ENCODE data around the gene FER1L5. TPM values are rescaled to one million over a fixed set of nuclear protein-coding genes. Genes with fewer than 3 reads are reported as not detected.

FER1L5 gene
- total RNA-seq, 4 donors from 2014 or later, result not detected

GRCh38 chr2:96695602-96696001 is 53.0 kb downstream of the FER1L5 start:
- in situ Hi-C loops (cut with MboI; ENCODE audit: low sequenced_read_pairs in 4 of 4), result no loop called here
- DNase-seq, result no peak
- TF ChIP-seq CTCF (IDR thresholded peaks at IDR 0.05 in 4 of 5, conservative IDR thresholded peaks at IDR 0.05 in 1 of 5) (no peak), POLR2A (IDR thresholded peaks at IDR 0.05) (no peak)
- no peaks in the 10 kb centered on the region for H3K4me1 ChIP-seq
- H3K27me3 ChIP-seq, result no peaks in the 10 kb centered on the region
- no peaks in the 10 kb centered on the region for H3K36me3 ChIP-seq
- no peak overlapping the region for H3K27ac ChIP-seq
- no peak for ATAC-seq
- intact Hi-C loops (cut with DNase I; ENCODE audit: low total_unique reads), result no loop called here
- H3K4me3 ChIP-seq, result no peak overlapping the region
- H3K9me3 ChIP-seq, result no peaks in the 10 kb centered on the region

- in situ Hi-C loops (cut with MboI; ENCODE audit: low sequenced_read_pairs in 4 of 4), result no loop called here
- TF ChIP-seq POLR2A (IDR thresholded peaks at IDR 0.05) (no peak), CTCF (IDR thresholded peaks at IDR 0.05 in 4 of 5, conservative IDR thresholded peaks at IDR 0.05 in 1 of 5) (no peak)
Observed at GRCh38 chr2:96697476-96697875, 54.9 kb downstream of the FER1L5 start.

GRCh38 chr2:96698221-96698861 is 55.8 kb downstream of the FER1L5 start:
- in situ Hi-C loops (cut with MboI; ENCODE audit: low sequenced_read_pairs in 4 of 4), result no loop called here
- ATAC-seq (no peak), DNase-seq (no peak)
- intact Hi-C loops (cut with DNase I; ENCODE audit: low total_unique reads), result no loop called here
- Histone ChIP-seq H3K9me3 (no peaks in the 10 kb centered on the region), H3K4me3 (no peak overlapping the region), H3K27me3 (no peaks in the 10 kb centered on the region), H3K4me1 (no peaks in the 10 kb centered on the region), H3K27ac (no peak overlapping the region), H3K36me3 (no peaks in the 10 kb centered on the region)
- TF ChIP-seq CTCF (IDR thresholded peaks at IDR 0.05 in 4 of 5, conservative IDR thresholded peaks at IDR 0.05 in 1 of 5) (no peak), POLR2A (IDR thresholded peaks at IDR 0.05) (no peak)

More at GRCh38 chr2:96697476-96697875, 54.9 kb downstream of the FER1L5 start:
- no peaks in the 10 kb centered on the region for H3K9me3 ChIP-seq
- DNase-seq, result no peak
- no peaks in the 10 kb centered on the region for H3K36me3 ChIP-seq
- no peaks in the 10 kb centered on the region for H3K4me1 ChIP-seq
- no peaks in the 10 kb centered on the region for H3K27me3 ChIP-seq
- ATAC-seq, result no peak
- H3K27ac ChIP-seq, result no peak overlapping the region
- intact Hi-C loops (cut with DNase I; ENCODE audit: low total_unique reads), result no loop called here
- no peak overlapping the region for H3K4me3 ChIP-seq

GRCh38 chr2:96699021-96699420 is 56.5 kb downstream of the FER1L5 start:
- no peak for DNase-seq
- no peak overlapping the region for H3K27ac ChIP-seq
- H3K4me3 ChIP-seq, result no peak overlapping the region
- no peaks in the 10 kb centered on the region for H3K4me1 ChIP-seq
- intact Hi-C loops (cut with DNase I; ENCODE audit: low total_unique reads), result no loop called here
- peaks cover 0 to under 1% of the 10 kb centered on the region in 2 donors for H3K36me3 ChIP-seq
- in situ Hi-C loops (cut with MboI; ENCODE audit: low sequenced_read_pairs in 4 of 4), result no loop called here
- TF ChIP-seq POLR2A (IDR thresholded peaks at IDR 0.05) (no peak), CTCF (IDR thresholded peaks at IDR 0.05 in 4 of 5, conservative IDR thresholded peaks at IDR 0.05 in 1 of 5) (no peak)
- no peak for ATAC-seq
- no peaks in the 10 kb centered on the region for H3K27me3 ChIP-seq
- no peaks in the 10 kb centered on the region for H3K9me3 ChIP-seq

GRCh38 chr2:96699621-96700020 is 57.1 kb downstream of the FER1L5 start:
- DNase-seq (no peak), ATAC-seq (no peak)
- in situ Hi-C loops (cut with MboI; ENCODE audit: low sequenced_read_pairs in 4 of 4) (no loop called here), intact Hi-C loops (cut with DNase I; ENCODE audit: low total_unique reads) (no loop called here)
- H3K27ac ChIP-seq, result no peak overlapping the region
- no peak for TF ChIP-seq POLR2A (IDR thresholded peaks at IDR 0.05)
- no peak for TF ChIP-seq CTCF (IDR thresholded peaks at IDR 0.05 in 4 of 5, conservative IDR thresholded peaks at IDR 0.05 in 1 of 5)
- H3K4me1 ChIP-seq, result no peaks in the 10 kb centered on the region
- H3K27me3 ChIP-seq, result no peaks in the 10 kb centered on the region
- H3K9me3 ChIP-seq, result no peaks in the 10 kb centered on the region
- peaks cover 0 to 7% of the 10 kb centered on the region in 2 donors for H3K36me3 ChIP-seq
- H3K4me3 ChIP-seq, result no peak overlapping the region
